GM19328 (cell line): ENCODE measurements around the gene FAM151A.
"Not testable (repeated sequence)": the region's sequence is repeated elsewhere in the genome, so short reads cannot be mapped to it uniquely, and the experiment has no call there.

ENCODE experiments used
- ATAC-seq: cut with Tn5 transposase; IDR thresholded peaks from one replicate; pipeline ENCODE4 v1.9.1; 2021; ENCODE audit warnings: mild to moderate bottlenecking, moderate library complexity; ENCODE audit not compliant: unreplicated experiment

The FAM151A gene

GRCh38 chr1:54636461-54637446 is 13.4 kb upstream of the FAM151A start:
- ATAC-seq, result not testable (repeated sequence)

- not testable (repeated sequence) for ATAC-seq
Measured at GRCh38 chr1:54635804-54636203, 12.5 kb upstream of the FAM151A start.

- no peak for ATAC-seq
Measured at GRCh38 chr1:54627196-54627595, 3.9 kb upstream of the FAM151A start.

- no peak for ATAC-seq
Measured at GRCh38 chr1:54624466-54625464, 1.4 kb upstream of the FAM151A start.

- ATAC-seq, result no peak
Measured at GRCh38 chr1:54619749-54620148, 3.6 kb downstream of the FAM151A start.

- no peak for ATAC-seq
Measured at GRCh38 chr1:54615531-54616279, 7.6 kb downstream of the FAM151A start.

- no peak for ATAC-seq
Measured at GRCh38 chr1:54614563-54614962, 8.8 kb downstream of the FAM151A start.

- ATAC-seq, result no peak
Measured at GRCh38 chr1:54614024-54614423, 9.3 kb downstream of the FAM151A start.

GRCh38 chr1:54611621-54612020 is 11.7 kb downstream of the FAM151A start:
- no peak for ATAC-seq

- ATAC-seq, result no peak
Measured at GRCh38 chr1:54610601-54611580, 12.4 kb downstream of the FAM151A start.

GRCh38 chr1:54610048-54610447 is 13.3 kb downstream of the FAM151A start:
- no peak for ATAC-seq

- ATAC-seq, result no peak
Measured at GRCh38 chr1:54609301-54609921, 13.9 kb downstream of the FAM151A start.

- no peak for ATAC-seq
Measured at GRCh38 chr1:54608566-54609230, 14.6 kb downstream of the FAM151A start.

GRCh38 chr1:54607821-54608565 is 15.3 kb downstream of the FAM151A start:
- ATAC-seq, result no peak

- no peak for ATAC-seq
Measured at GRCh38 chr1:54606990-54607325, 16.4 kb downstream of the FAM151A start.

GRCh38 chr1:54606096-54606989 is 17.0 kb downstream of the FAM151A start:
- no peak for ATAC-seq
